Subcutaneous adipose tissue (tissue), 4 donors: ENCODE measurements around the gene AVL9. TPM values are rescaled to one million over a fixed set of nuclear protein-coding genes. Genes with fewer than 3 reads are reported as not detected.

Source experiments
- total RNA-seq, 4 donors: library from RNA; depleted of rRNA; stranded (reverse); fragments of >200 nt; gene quantifications; one replicate each; pipeline ENCODE4 v1.1.0, GENCODE V29; 2016
- TF ChIP-seq, protein P1 (sequence below): fragments of 450-650 bp; IDR thresholded peaks from one replicate; pipeline ENCODE4 v1.5.1; 2016; ENCODE audit warnings: low read depth, mild to moderate bottlenecking, control low read depth, antibody characterized with exemption, moderate library complexity

AVL9 gene
- total RNA-seq, 4 donors from 2014 or later, result 27.5 to 35.8 (median 30.9) TPM

DNA sequence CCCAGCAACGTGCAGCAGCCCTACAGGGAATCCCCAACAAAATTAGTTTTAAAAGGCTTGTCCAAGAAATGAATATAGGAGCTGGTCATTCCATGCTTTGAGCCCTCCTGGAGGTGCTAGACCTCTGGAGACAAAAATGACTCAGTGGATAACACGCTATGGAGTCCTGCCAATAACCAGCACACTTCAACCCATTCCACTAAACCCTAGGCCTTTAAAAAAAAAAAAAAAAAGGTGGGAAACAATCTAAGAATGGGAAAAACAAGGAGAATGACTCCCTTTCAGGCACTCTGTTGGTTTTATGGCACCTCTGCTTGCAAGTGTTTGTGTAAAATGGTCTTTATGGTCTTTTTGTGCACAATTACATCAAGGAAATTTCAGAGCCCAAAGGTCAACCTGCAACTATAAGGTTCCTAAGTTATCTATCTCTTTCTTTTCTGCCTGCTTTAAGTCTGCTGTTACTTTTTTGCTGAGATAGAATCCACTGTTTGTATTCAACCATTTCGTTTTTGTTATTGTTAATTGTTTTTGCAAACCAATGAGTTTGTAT lies 21.3 kb downstream of the AVL9 start:
- TF ChIP-seq, protein P1, sequence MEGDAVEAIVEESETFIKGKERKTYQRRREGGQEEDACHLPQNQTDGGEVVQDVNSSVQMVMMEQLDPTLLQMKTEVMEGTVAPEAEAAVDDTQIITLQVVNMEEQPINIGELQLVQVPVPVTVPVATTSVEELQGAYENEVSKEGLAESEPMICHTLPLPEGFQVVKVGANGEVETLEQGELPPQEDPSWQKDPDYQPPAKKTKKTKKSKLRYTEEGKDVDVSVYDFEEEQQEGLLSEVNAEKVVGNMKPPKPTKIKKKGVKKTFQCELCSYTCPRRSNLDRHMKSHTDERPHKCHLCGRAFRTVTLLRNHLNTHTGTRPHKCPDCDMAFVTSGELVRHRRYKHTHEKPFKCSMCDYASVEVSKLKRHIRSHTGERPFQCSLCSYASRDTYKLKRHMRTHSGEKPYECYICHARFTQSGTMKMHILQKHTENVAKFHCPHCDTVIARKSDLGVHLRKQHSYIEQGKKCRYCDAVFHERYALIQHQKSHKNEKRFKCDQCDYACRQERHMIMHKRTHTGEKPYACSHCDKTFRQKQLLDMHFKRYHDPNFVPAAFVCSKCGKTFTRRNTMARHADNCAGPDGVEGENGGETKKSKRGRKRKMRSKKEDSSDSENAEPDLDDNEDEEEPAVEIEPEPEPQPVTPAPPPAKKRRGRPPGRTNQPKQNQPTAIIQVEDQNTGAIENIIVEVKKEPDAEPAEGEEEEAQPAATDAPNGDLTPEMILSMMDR, result no peak

DNA sequence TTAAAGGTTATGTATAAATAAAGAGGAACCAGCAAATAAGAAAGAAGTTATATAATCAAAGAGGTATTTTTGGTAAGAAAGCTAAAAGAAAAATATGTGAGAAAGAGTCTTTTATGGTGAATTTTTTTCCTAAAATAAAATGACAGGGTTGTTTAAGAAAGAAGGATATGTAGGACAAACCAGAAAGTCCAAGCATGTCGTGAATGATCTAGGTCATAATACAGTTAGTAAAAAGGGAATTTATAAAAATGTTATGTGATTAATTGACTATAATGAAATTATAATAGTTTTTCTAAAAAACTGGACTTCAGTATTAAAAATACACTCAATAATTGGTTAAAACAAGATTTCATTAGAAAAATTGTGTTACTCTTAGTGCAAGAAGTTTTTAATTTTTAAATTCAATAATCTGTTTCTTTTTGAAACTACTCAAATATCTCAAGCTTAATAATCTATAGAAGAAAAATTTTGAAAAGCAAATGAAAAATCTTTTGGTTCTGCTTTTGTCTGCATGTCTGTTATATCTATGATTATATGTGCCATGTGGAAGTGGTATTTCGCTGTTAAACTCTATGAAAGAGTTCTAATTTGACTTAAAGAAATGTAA lies 23.3 kb downstream of the AVL9 start:
- TF ChIP-seq, protein P1, result no peak

DNA sequence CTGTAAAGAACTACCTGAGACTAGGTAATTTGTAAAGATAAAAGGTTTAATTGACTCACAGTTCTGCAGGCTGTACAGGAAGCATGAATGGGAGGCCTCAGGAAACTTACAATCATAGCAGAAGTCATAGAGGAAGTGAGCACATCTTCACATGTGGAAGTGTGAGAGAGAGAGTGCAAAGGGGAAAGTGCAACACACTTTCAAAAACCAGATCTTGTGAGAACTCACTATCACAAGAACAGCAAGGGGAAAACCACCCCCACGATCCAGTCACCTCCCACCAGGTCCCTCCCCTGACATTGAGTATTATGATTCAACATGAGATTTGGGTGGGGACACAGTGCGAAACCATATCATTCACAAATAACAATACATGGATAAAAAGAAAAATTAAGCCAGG lies 24.5 kb downstream of the AVL9 start:
- TF ChIP-seq, protein P1, result no peak

DNA sequence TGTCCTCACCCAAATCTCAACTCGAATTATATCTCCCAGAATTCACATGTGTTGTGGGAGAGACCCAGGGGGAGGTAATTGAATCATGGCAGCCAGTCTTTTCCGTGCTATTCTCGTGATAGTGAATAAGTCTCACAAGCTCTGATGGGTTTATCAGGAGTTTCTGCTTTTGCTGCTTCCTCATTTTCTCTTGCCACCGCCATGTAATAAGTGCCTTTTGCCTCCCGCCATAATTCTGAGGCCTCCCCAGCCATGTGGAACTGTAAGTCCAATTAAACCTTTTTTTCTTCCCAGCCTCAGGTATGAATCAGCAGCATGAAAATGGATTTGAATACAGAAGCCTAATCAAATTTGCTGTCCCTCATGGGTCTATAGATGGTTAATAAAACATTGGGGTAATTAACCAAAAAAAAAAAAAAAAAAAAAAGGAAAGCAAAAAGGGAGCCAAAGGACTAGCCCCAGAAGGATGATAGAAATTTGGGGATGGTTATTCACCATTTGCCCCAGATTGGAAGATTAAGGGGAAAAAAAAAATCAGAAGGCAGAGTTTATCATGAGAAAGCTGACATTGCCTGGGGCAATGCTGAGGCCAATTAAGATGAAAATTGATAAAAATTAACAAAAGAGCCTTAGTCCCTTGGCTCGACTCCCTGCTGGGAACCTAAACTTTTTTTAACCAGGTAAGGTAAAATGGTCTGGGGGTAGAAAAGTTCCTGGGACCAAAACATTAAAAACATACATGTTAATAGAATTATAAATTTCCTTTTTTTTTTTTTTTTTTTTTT lies 27.6 kb downstream of the AVL9 start:
- TF ChIP-seq, protein P1, result no peak

- TF ChIP-seq, protein P1, result no peak
Measured at GRCh38 chr7:32524631-32525030, 29.3 kb downstream of the AVL9 start.

DNA sequence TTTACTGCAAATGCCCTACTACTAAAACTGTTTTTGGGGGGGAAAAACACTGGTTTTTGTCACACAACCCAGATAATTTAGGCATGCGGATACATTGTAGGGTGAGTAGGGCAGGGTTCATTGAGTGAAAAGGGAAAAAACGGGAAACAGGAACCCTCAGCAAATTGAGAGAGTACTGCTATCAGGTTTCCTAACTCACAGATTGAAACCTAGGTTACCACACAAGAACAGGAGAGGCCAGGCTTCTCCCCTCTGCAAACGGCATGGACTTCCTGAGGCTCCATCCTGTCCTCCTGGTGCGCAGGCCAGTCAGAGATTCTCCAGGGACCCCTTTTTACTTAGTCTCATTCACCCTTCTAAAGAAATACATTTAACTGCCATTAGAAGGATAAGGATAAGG lies 30.6 kb downstream of the AVL9 start:
- TF ChIP-seq, protein P1, result no peak

DNA sequence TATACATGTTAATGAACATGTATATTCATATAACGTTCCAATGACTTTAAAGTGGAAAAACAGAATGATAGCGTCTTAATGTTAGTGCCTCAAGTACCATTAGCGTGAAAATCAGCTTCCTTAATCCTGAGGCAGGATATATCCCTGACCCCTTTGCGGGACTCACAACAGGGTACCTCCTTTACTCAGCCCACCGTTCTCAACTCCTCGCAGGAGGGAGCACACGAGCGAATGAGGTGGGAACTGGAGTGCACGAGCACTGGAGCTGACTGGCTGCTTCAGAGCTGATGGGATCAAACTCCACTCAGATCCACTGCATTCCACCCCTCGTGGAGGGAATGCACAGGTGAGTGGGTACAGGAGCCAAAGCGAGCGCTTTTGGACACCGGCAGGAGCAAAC lies 36.1 kb downstream of the AVL9 start:
- TF ChIP-seq, protein P1, result no peak
